Glutamatergic neuron (in vitro differentiated cells): ENCODE data around the gene CARHSP1. TPM values are rescaled to one million over a fixed set of nuclear protein-coding genes. Genes with fewer than 3 reads are reported as not detected.
"Not testable (repeated sequence)": the region's sequence is repeated elsewhere in the genome, so short reads cannot be mapped to it uniquely, and the experiment has no call there.

Experiments used
- DNase-seq: peaks from one replicate; pipeline ENCODE4 v3.0.0; 2022
- H3K27ac Mint-ChIP-seq: one replicate; pipeline ENCODE4 v1.8.0; 2020; ENCODE audit warnings: mild to moderate bottlenecking, mixed read lengths, inconsistent platforms; ENCODE audit not compliant: unreplicated experiment
- H3K27me3 Mint-ChIP-seq: one replicate; pipeline ENCODE4 v1.8.0; 2020; ENCODE audit warnings: mild to moderate bottlenecking, moderate library complexity, mixed read lengths, inconsistent platforms; ENCODE audit not compliant: unreplicated experiment
- H3K36me3 Mint-ChIP-seq: one replicate; pipeline ENCODE4 v1.8.0; 2020; ENCODE audit warnings: mild to moderate bottlenecking, mixed read lengths, inconsistent platforms; ENCODE audit not compliant: unreplicated experiment
- H3K4me1 Mint-ChIP-seq: one replicate; pipeline ENCODE4 v1.8.0; 2020; ENCODE audit warnings: mild to moderate bottlenecking, low read depth, mixed read lengths, inconsistent platforms; ENCODE audit not compliant: unreplicated experiment
- H3K4me3 Mint-ChIP-seq: one replicate; pipeline ENCODE4 v1.8.0; 2020; ENCODE audit warnings: mild to moderate bottlenecking, mixed read lengths, inconsistent platforms; ENCODE audit not compliant: unreplicated experiment
- H3K9me3 Mint-ChIP-seq: one replicate; pipeline ENCODE4 v1.8.0; 2020; ENCODE audit warnings: mild to moderate bottlenecking, moderate library complexity, mixed read lengths, inconsistent platforms; ENCODE audit not compliant: unreplicated experiment
- CTCF ChIP-seq: fragments of 200-600 bp; sonication (generic); IDR thresholded peaks from one replicate; pipeline ENCODE4 v1.5.0; 2021; ENCODE audit not compliant: partially characterized antibody, unreplicated experiment
- total RNA-seq: library from RNA; stranded (reverse); fragmentation: NEBNext Ultra II Directional; extraction: Animal tissue kit (Norgen Biotek cat#: 25700); gene quantifications from one replicate; pipeline ENCODE4 v1.2.1, GENCODE V29; 2021; ENCODE audit not compliant: unreplicated experiment

The CARHSP1 gene
- total RNA-seq, 1 donor from 2014 or later: 180 TPM

- H3K27me3 Mint-ChIP-seq: peaks cover 6% of the 10 kb centered on the region
- H3K36me3 Mint-ChIP-seq: no peaks in the 10 kb centered on the region
- H3K27ac Mint-ChIP-seq: no peak overlapping the region
- peaks cover 51% of the 10 kb centered on the region for H3K4me1 Mint-ChIP-seq
- H3K9me3 Mint-ChIP-seq: peaks cover 14% of the 10 kb centered on the region
- no peak overlapping the region for H3K4me3 Mint-ChIP-seq
- TF ChIP-seq CTCF: no peak
- DNase-seq: no peak
These were observed 21.7 kb downstream of the CARHSP1 start for GRCh38 chr16:8847145-8847544.

- Mint-ChIP-seq H3K9me3 (peaks cover 14% of the 10 kb centered on the region), H3K4me1 (peaks cover 53% of the 10 kb centered on the region), H3K36me3 (no peaks in the 10 kb centered on the region), H3K27ac (no peak overlapping the region), H3K4me3 (no peak overlapping the region), H3K27me3 (peaks cover 6% of the 10 kb centered on the region)
- DNase-seq: no peak
- no peak for TF ChIP-seq CTCF
These were observed 22.3 kb downstream of the CARHSP1 start for GRCh38 chr16:8846401-8846932.

- peaks cover 6% of the 10 kb centered on the region for H3K27me3 Mint-ChIP-seq
- no peak overlapping the region for H3K27ac Mint-ChIP-seq
- no peaks in the 10 kb centered on the region for H3K36me3 Mint-ChIP-seq
- peaks cover 53% of the 10 kb centered on the region for H3K4me1 Mint-ChIP-seq
- H3K4me3 Mint-ChIP-seq: no peak overlapping the region
- no peak for TF ChIP-seq CTCF
- peaks cover 14% of the 10 kb centered on the region for H3K9me3 Mint-ChIP-seq
- DNase-seq: no peak
These were observed 23.0 kb downstream of the CARHSP1 start for GRCh38 chr16:8845699-8846298.

GRCh38 chr16:8843296-8843695, 25.5 kb downstream of the CARHSP1 start:
- H3K36me3 Mint-ChIP-seq, DNase-seq, H3K4me3 Mint-ChIP-seq, H3K27ac Mint-ChIP-seq, H3K9me3 Mint-ChIP-seq, H3K27me3 Mint-ChIP-seq: not testable (repeated sequence)
- peaks cover 29% of the 10 kb centered on the region for H3K4me1 Mint-ChIP-seq

GRCh38 chr16:8842016-8842415, 26.8 kb downstream of the CARHSP1 start:
- not testable (repeated sequence) for H3K36me3 Mint-ChIP-seq, DNase-seq, H3K9me3 Mint-ChIP-seq, H3K27ac Mint-ChIP-seq, H3K27me3 Mint-ChIP-seq, H3K4me3 Mint-ChIP-seq
- H3K4me1 Mint-ChIP-seq: peaks cover 17% of the 10 kb centered on the region

GRCh38 chr16:8837594-8837993, 31.2 kb downstream of the CARHSP1 start:
- not testable (repeated sequence) for H3K27me3 Mint-ChIP-seq, H3K27ac Mint-ChIP-seq, H3K36me3 Mint-ChIP-seq, DNase-seq, H3K4me3 Mint-ChIP-seq, H3K9me3 Mint-ChIP-seq
- peaks cover 11% of the 10 kb centered on the region for H3K4me1 Mint-ChIP-seq

- not testable (repeated sequence) for H3K4me3 Mint-ChIP-seq, H3K9me3 Mint-ChIP-seq, H3K27me3 Mint-ChIP-seq, H3K36me3 Mint-ChIP-seq, H3K27ac Mint-ChIP-seq, DNase-seq
- peaks cover 11% of the 10 kb centered on the region for H3K4me1 Mint-ChIP-seq
These were observed 32.0 kb downstream of the CARHSP1 start for GRCh38 chr16:8836797-8837196.
